ENCODE data around the gene SNX32.
A peak's percentile ranks its signal among the peaks of the same experiment; 100 is the strongest.
"Not testable (repeated sequence)": the region's sequence is repeated elsewhere in the genome, so short reads cannot be mapped to it uniquely, and the experiment has no call there.

SNX32 gene

GRCh38 chr11:65810046-65810868, 23.5 kb upstream of the SNX32 start:
- H3K9me3 Mint-ChIP-seq, result no peaks in the 10 kb centered on the region
- peaks cover 3% of the 10 kb centered on the region for H3K4me1 Mint-ChIP-seq
- ATAC-seq (ENCODE audit: low read depth) (peak; percentile 73), DNase-seq (ENCODE audit: low spot score in 2 of 2) (no peak)
- H3K36me3 Mint-ChIP-seq, result no peaks in the 10 kb centered on the region
- H3K27me3 Mint-ChIP-seq, result peaks cover 7% of the 10 kb centered on the region
- H3K27ac Mint-ChIP-seq, result no peak overlapping the region
- no peak overlapping the region for H3K4me3 Mint-ChIP-seq

GRCh38 chr11:65811764-65812475, 21.8 kb upstream of the SNX32 start:
- Mint-ChIP-seq H3K4me1 (peaks cover 3% of the 10 kb centered on the region), H3K27ac (no peak overlapping the region), H3K9me3 (no peaks in the 10 kb centered on the region), H3K27me3 (peaks cover 7% of the 10 kb centered on the region), H3K4me3 (no peak overlapping the region), H3K36me3 (no peaks in the 10 kb centered on the region)
- ATAC-seq (ENCODE audit: low read depth), result no peak
- DNase-seq (ENCODE audit: low spot score in 2 of 2), result no peak

- Mint-ChIP-seq H3K36me3 (no peaks in the 10 kb centered on the region), H3K4me3 (no peak overlapping the region), H3K27me3 (peaks cover 3% of the 10 kb centered on the region), H3K9me3 (no peaks in the 10 kb centered on the region), H3K27ac (no peak overlapping the region), H3K4me1 (peaks cover 3% of the 10 kb centered on the region)
- DNase-seq (ENCODE audit: low spot score in 2 of 2) (no peak), ATAC-seq (ENCODE audit: low read depth) (no peak)
These were observed 19.4 kb upstream of the SNX32 start for GRCh38 chr11:65814131-65814985.

- no peak for DNase-seq (ENCODE audit: low spot score in 2 of 2)
- H3K27ac Mint-ChIP-seq, result no peak overlapping the region
- ATAC-seq (ENCODE audit: low read depth), result no peak
- H3K36me3 Mint-ChIP-seq, result no peaks in the 10 kb centered on the region
- H3K9me3 Mint-ChIP-seq, result no peaks in the 10 kb centered on the region
- no peak overlapping the region for H3K4me3 Mint-ChIP-seq
- peaks cover 3% of the 10 kb centered on the region for H3K27me3 Mint-ChIP-seq
- H3K4me1 Mint-ChIP-seq, result peaks cover 3% of the 10 kb centered on the region
These were observed 18.7 kb upstream of the SNX32 start for GRCh38 chr11:65814986-65815565.

- H3K27ac Mint-ChIP-seq, result no peak overlapping the region
- H3K4me1 Mint-ChIP-seq, result peaks cover 3% of the 10 kb centered on the region
- H3K4me3 Mint-ChIP-seq, result peak overlapping the region; percentile 11
- H3K36me3 Mint-ChIP-seq, result no peaks in the 10 kb centered on the region
- H3K9me3 Mint-ChIP-seq, result no peaks in the 10 kb centered on the region
- ATAC-seq (ENCODE audit: low read depth) (no peak), DNase-seq (ENCODE audit: low spot score in 2 of 2) (no peak)
- H3K27me3 Mint-ChIP-seq, result peaks cover 1% of the 10 kb centered on the region
These were observed 17.1 kb upstream of the SNX32 start for GRCh38 chr11:65816696-65817095.

- Mint-ChIP-seq H3K4me1 (peaks cover 3% of the 10 kb centered on the region), H3K27ac (peak overlapping the region; percentile 78), H3K9me3 (no peaks in the 10 kb centered on the region), H3K27me3 (peaks cover 1% of the 10 kb centered on the region), H3K4me3 (peak overlapping the region; percentile 81), H3K36me3 (no peaks in the 10 kb centered on the region)
- DNase-seq (ENCODE audit: low spot score in 2 of 2) (no peak), ATAC-seq (ENCODE audit: low read depth) (no peak)
These were observed 16.4 kb upstream of the SNX32 start for GRCh38 chr11:65817312-65817834.

GRCh38 chr11:65817835-65818680, 15.7 kb upstream of the SNX32 start:
- Mint-ChIP-seq H3K4me1 (peaks cover 3% of the 10 kb centered on the region), H3K27me3 (peaks cover 3% of the 10 kb centered on the region), H3K36me3 (no peaks in the 10 kb centered on the region), H3K4me3 (peak overlapping the region; percentile 81), H3K27ac (peak overlapping the region; percentile 78), H3K9me3 (no peaks in the 10 kb centered on the region)
- ATAC-seq (ENCODE audit: low read depth) (peak; percentile 85), DNase-seq (ENCODE audit: low spot score in 2 of 2) (peak; percentile 97 to 99)

- DNase-seq (ENCODE audit: low spot score in 2 of 2), result no peak
- no peaks in the 10 kb centered on the region for H3K9me3 Mint-ChIP-seq
- H3K4me3 Mint-ChIP-seq, result no peak overlapping the region
- H3K27ac Mint-ChIP-seq, result no peak overlapping the region
- no peaks in the 10 kb centered on the region for H3K4me1 Mint-ChIP-seq
- no peaks in the 10 kb centered on the region for H3K36me3 Mint-ChIP-seq
- ATAC-seq (ENCODE audit: low read depth), result no peak
- H3K27me3 Mint-ChIP-seq, result peaks cover 1% of the 10 kb centered on the region
These were observed 12.7 kb upstream of the SNX32 start for GRCh38 chr11:65821107-65821506.

- Mint-ChIP-seq H3K4me3 (no peak overlapping the region), H3K27ac (no peak overlapping the region), H3K9me3 (no peaks in the 10 kb centered on the region), H3K36me3 (no peaks in the 10 kb centered on the region), H3K27me3 (peaks cover 1% of the 10 kb centered on the region), H3K4me1 (no peaks in the 10 kb centered on the region)
- ATAC-seq (ENCODE audit: low read depth), result no peak
- DNase-seq (ENCODE audit: low spot score in 2 of 2), result no peak
These were observed 10.8 kb upstream of the SNX32 start for GRCh38 chr11:65822776-65823528.

GRCh38 chr11:65826984-65827735, 6.6 kb upstream of the SNX32 start:
- no peak overlapping the region for H3K4me3 Mint-ChIP-seq
- ATAC-seq (ENCODE audit: low read depth) (no peak), DNase-seq (ENCODE audit: low spot score in 2 of 2) (no peak)
- H3K27me3 Mint-ChIP-seq, result peaks cover 1% of the 10 kb centered on the region
- H3K27ac Mint-ChIP-seq, result no peak overlapping the region
- H3K4me1 Mint-ChIP-seq, result peaks cover 6% of the 10 kb centered on the region
- H3K36me3 Mint-ChIP-seq, result no peaks in the 10 kb centered on the region
- no peaks in the 10 kb centered on the region for H3K9me3 Mint-ChIP-seq

- no peak for DNase-seq (ENCODE audit: low spot score in 2 of 2)
- no peaks in the 10 kb centered on the region for H3K36me3 Mint-ChIP-seq
- no peaks in the 10 kb centered on the region for H3K9me3 Mint-ChIP-seq
- H3K4me1 Mint-ChIP-seq, result peaks cover 13% of the 10 kb centered on the region
- peaks cover 4% of the 10 kb centered on the region for H3K27me3 Mint-ChIP-seq
- ATAC-seq (ENCODE audit: low read depth), result no peak
- no peak overlapping the region for H3K4me3 Mint-ChIP-seq
- H3K27ac Mint-ChIP-seq, result no peak overlapping the region
These were observed 4.3 kb upstream of the SNX32 start for GRCh38 chr11:65829459-65829858.

GRCh38 chr11:65832231-65832630, 1.5 kb upstream of the SNX32 start:
- not testable (repeated sequence) for ATAC-seq (ENCODE audit: low read depth); H3K9me3 Mint-ChIP-seq; H3K27me3 Mint-ChIP-seq; H3K27ac Mint-ChIP-seq; DNase-seq (ENCODE audit: low spot score in 2 of 2); H3K4me3 Mint-ChIP-seq; H3K36me3 Mint-ChIP-seq
- H3K4me1 Mint-ChIP-seq, result peaks cover 13% of the 10 kb centered on the region

All from memory B cell (primary cell).